Keratinocyte (primary cell): ENCODE data around the gene CDH13. TPM values are rescaled to one million over a fixed set of nuclear protein-coding genes. Genes with fewer than 3 reads are reported as not detected.

Experiments used
- DNase-seq: peaks from one replicate; pipeline ENCODE4 v3.0.0-alpha.2; 2011; ENCODE audit warnings: low read depth, missing footprints, low spot score
- FAIRE-seq: peaks from 2 replicates; lab custom pipeline; 2011; peaks lifted over from hg19 to GRCh38; lab: Jason Lieb, UNC
- H2AFZ ChIP-seq: 2 replicates; pipeline ENCODE4 v1.6.0; 2012; ENCODE audit warnings: low read length, control low read depth, inconsistent platforms; ENCODE audit not compliant: control insufficient read depth
- H3K27ac ChIP-seq: 2 replicates; pipeline ENCODE4 v1.5.1; 2011; ENCODE audit warnings: low read length; ENCODE audit not compliant: control insufficient read depth, insufficient read depth
- H3K27me3 ChIP-seq: 3 replicates; pipeline ENCODE4 v1.6.0; 2011; ENCODE audit warnings: low read length; ENCODE audit not compliant: control insufficient read depth, insufficient read depth; ENCODE audit errors: extremely low read depth
- H3K36me3 ChIP-seq, 2 experiments: 2 replicates in 1 of 2; 3 replicates in 1 of 2; pipeline ENCODE4 v1.5.1; 2011; ENCODE audit warnings: low read length in 2 of 2, mild to moderate bottlenecking in 1 of 2; ENCODE audit not compliant: control insufficient read depth in 2 of 2, insufficient read depth in 2 of 2; ENCODE audit errors: extremely low read depth in 1 of 2
- H3K4me1 ChIP-seq: 3 replicates; pipeline ENCODE4 v1.5.1; 2011; ENCODE audit warnings: low read length; ENCODE audit not compliant: control insufficient read depth, insufficient read depth; ENCODE audit errors: extremely low read depth
- H3K4me2 ChIP-seq: 3 replicates; pipeline ENCODE4 v1.6.0; 2011; ENCODE audit warnings: low read depth, low read length; ENCODE audit not compliant: control insufficient read depth, insufficient read depth; ENCODE audit errors: extremely low read depth
- H3K4me3 ChIP-seq, 3 experiments: fragments of 200-600 bp in 1 of 3; sonication (generic) in 1 of 3; 2 replicates in 2 of 3; 3 replicates in 1 of 3; pipeline ENCODE4 v1.5.1; 2011 to 2016; ENCODE audit warnings: low read length in 3 of 3, mild to moderate bottlenecking in 3 of 3, control low read depth in 2 of 3, inconsistent platforms in 1 of 3, low read depth in 1 of 3, mixed read lengths in 1 of 3, mixed run types in 1 of 3, moderate library complexity in 1 of 3; ENCODE audit not compliant: control insufficient read depth in 2 of 3, insufficient read depth in 2 of 3; ENCODE audit errors: extremely low read depth in 1 of 3
- H3K79me2 ChIP-seq: 2 replicates; pipeline ENCODE4 v1.6.0; 2012; ENCODE audit warnings: low read length; ENCODE audit not compliant: control insufficient read depth, insufficient read depth
- H3K9ac ChIP-seq: 3 replicates; pipeline ENCODE4 v1.6.0; 2011; ENCODE audit warnings: low read length; ENCODE audit not compliant: control insufficient read depth, insufficient read depth; ENCODE audit errors: extremely low read depth
- H3K9me1 ChIP-seq: 3 replicates; pipeline ENCODE4 v1.6.0; 2011; ENCODE audit warnings: low read length; ENCODE audit not compliant: control insufficient read depth, insufficient read depth; ENCODE audit errors: extremely low read depth
- H3K9me3 ChIP-seq: 2 replicates; pipeline ENCODE4 v1.5.1; 2012; ENCODE audit warnings: low read depth, low read length; ENCODE audit not compliant: control insufficient read depth
- H4K20me1 ChIP-seq: 3 replicates; pipeline ENCODE4 v1.6.0; 2011; ENCODE audit warnings: low read length; ENCODE audit not compliant: control insufficient read depth, insufficient read depth; ENCODE audit errors: extremely low read depth
- CTCF ChIP-seq, 3 experiments: IDR thresholded peaks in 1 of 3; conservative IDR thresholded peaks in 1 of 3; optimal IDR thresholded peaks in 1 of 3; 2 replicates in 2 of 3; 3 replicates in 1 of 3; pipeline versions ENCODE3 to v1.5.1; 2011; ENCODE audit warnings: low read length in 3 of 3, mild to moderate bottlenecking in 3 of 3, moderate library complexity in 2 of 3, control low read depth in 1 of 3, inconsistent platforms in 1 of 3; ENCODE audit not compliant: insufficient read depth in 2 of 3; ENCODE audit errors: extremely low read depth in 1 of 3
- EZH2 ChIP-seq: IDR thresholded peaks from one replicate; pipeline ENCODE4 v1.6.1; 2012; ENCODE audit warnings: inconsistent platforms, mild to moderate bottlenecking, low read length, moderate library complexity
- dilution Hi-C: fragments of 300-500 bp; cut with MboI; formaldehyde crosslinking; loops from one replicate; pipeline ENCODE4 v1.7.0; 2020; ENCODE audit warnings: low sequenced_read_pairs; ENCODE audit not compliant: extremely low pct_ligation_motif_present
- polyA plus RNA-seq, 5 experiments: library from polyadenylated mRNA; depleted of rRNA in 3 of 5; stranded (reverse) in 3 of 5; stranded (forward) in 1 of 5; unstranded in 1 of 5; fragments of >200 nt; gene quantifications; 1 replicate in 1 of 5; 2 replicates in 3 of 5; 3 replicates in 1 of 5; pipeline versions ENCODE4 v1.2.1 to v1.2.3, GENCODE V29; 2011 to 2012; ENCODE audit warnings: missing spikeins in 2 of 5, low read depth in 1 of 5, low replicate concordance in 1 of 5

Gene CDH13
- polyA plus RNA-seq, 1 donor (not counting 4 experiments of a cell fraction or from before 2014, with no cell fraction given): 111 TPM

- Histone ChIP-seq H3K9ac (no peak overlapping the region), H3K27me3 (no peaks in the 10 kb centered on the region), H3K9me1 (no peaks in the 10 kb centered on the region), H3K4me2 (no peak overlapping the region), H4K20me1 (no peaks in the 10 kb centered on the region), H3K79me2 (no peaks in the 10 kb centered on the region), H3K4me1 (no peaks in the 10 kb centered on the region), H3K36me3 (peaks cover 0 to 4% of the 10 kb centered on the region in 2 experiments), H3K4me3 (no peak overlapping the region), H3K27ac (no peak overlapping the region), H2AFZ (no peak overlapping the region), H3K9me3 (no peaks in the 10 kb centered on the region)
- no peak for FAIRE-seq
- dilution Hi-C loops: no loop called here
- TF ChIP-seq CTCF (optimal IDR thresholded peaks at IDR 0.05 in 1 of 3, IDR thresholded peaks at IDR 0.05 in 1 of 3, conservative IDR thresholded peaks at IDR 0.05 in 1 of 3; ENCODE audit: extremely low read depth in 1 of 3, insufficient read depth in 2 of 3, low read length in 3 of 3) (no peak), EZH2 (no peak)
- no peak for DNase-seq
Measured at GRCh38 chr16:83174671-83175070, 547.9 kb downstream of the CDH13 start.

- FAIRE-seq: no peak
- H3K36me3 ChIP-seq: peaks cover 0 to 4% of the 10 kb centered on the region in 2 experiments
- no peak overlapping the region for H3K9ac ChIP-seq
- H3K4me2 ChIP-seq: no peak overlapping the region
- no peak overlapping the region for H3K27ac ChIP-seq
- DNase-seq: no peak
- no peaks in the 10 kb centered on the region for H4K20me1 ChIP-seq
- no peaks in the 10 kb centered on the region for H3K27me3 ChIP-seq
- H3K4me1 ChIP-seq: no peaks in the 10 kb centered on the region
- TF ChIP-seq CTCF (optimal IDR thresholded peaks at IDR 0.05 in 1 of 3, IDR thresholded peaks at IDR 0.05 in 1 of 3, conservative IDR thresholded peaks at IDR 0.05 in 1 of 3; ENCODE audit: extremely low read depth in 1 of 3, insufficient read depth in 2 of 3, low read length in 3 of 3): no peak
- no peak for TF ChIP-seq EZH2
- H3K9me3 ChIP-seq: no peaks in the 10 kb centered on the region
- no peak overlapping the region for H3K4me3 ChIP-seq
- H2AFZ ChIP-seq: no peak overlapping the region
- dilution Hi-C loops: no loop called here
- H3K79me2 ChIP-seq: no peaks in the 10 kb centered on the region
- H3K9me1 ChIP-seq: no peaks in the 10 kb centered on the region
Measured at GRCh38 chr16:83176802-83177201, 550.0 kb downstream of the CDH13 start.
